Osteoblast (primary cell): ENCODE results near the gene KLK4. TPM values are rescaled to one million over a fixed set of nuclear protein-coding genes. Genes with fewer than 3 reads are reported as not detected.

Experiments used
- DNase-seq: peaks from one replicate; pipeline ENCODE4 v3.0.0; 2011; ENCODE audit warnings: low spot score, mixed read lengths; ENCODE audit not compliant: insufficient read length; ENCODE audit errors: missing footprints
- H2AFZ ChIP-seq: 2 replicates; pipeline ENCODE4 v1.6.0; 2011; ENCODE audit warnings: mild to moderate bottlenecking, low read length
- H3K27ac ChIP-seq: 2 replicates; pipeline ENCODE4 v1.5.1; 2011; ENCODE audit warnings: mild to moderate bottlenecking, low read depth, low read length, moderate library complexity
- H3K27me3 ChIP-seq: 2 replicates; pipeline ENCODE4 v1.6.0; 2012; ENCODE audit warnings: mild to moderate bottlenecking, control low read depth, inconsistent platforms, low read length, moderate library complexity; ENCODE audit not compliant: insufficient read depth
- H3K36me3 ChIP-seq: 2 replicates; pipeline ENCODE4 v1.5.1; 2011; ENCODE audit warnings: mild to moderate bottlenecking, low read length, control low read depth, moderate library complexity; ENCODE audit not compliant: insufficient read depth
- H3K4me1 ChIP-seq: 2 replicates; pipeline ENCODE4 v1.5.1; 2011; ENCODE audit warnings: mild to moderate bottlenecking, low read length, control low read depth, moderate library complexity; ENCODE audit not compliant: insufficient read depth
- H3K4me2 ChIP-seq: 2 replicates; pipeline ENCODE4 v1.6.0; 2011; ENCODE audit warnings: mild to moderate bottlenecking, low read length; ENCODE audit not compliant: insufficient read depth
- H3K4me3 ChIP-seq: fragments of 200-600 bp; sonication (generic); 3 replicates; pipeline ENCODE4 v1.5.1; 2012; ENCODE audit warnings: mild to moderate bottlenecking, low read length, inconsistent platforms; ENCODE audit not compliant: insufficient read depth
- H3K79me2 ChIP-seq: 2 replicates; pipeline ENCODE4 v1.6.0; 2012; ENCODE audit warnings: mild to moderate bottlenecking, low read length, control low read depth, inconsistent platforms; ENCODE audit not compliant: insufficient read depth
- H3K9me3 ChIP-seq: 2 replicates; pipeline ENCODE4 v1.5.1; 2011; ENCODE audit warnings: low read depth, low read length, control low read depth
- H4K20me1 ChIP-seq: 2 replicates; pipeline ENCODE4 v1.6.0; 2012; ENCODE audit warnings: mild to moderate bottlenecking, low read length, control low read depth; ENCODE audit not compliant: insufficient read depth
- total RNA-seq: library from RNA; depleted of rRNA; stranded (reverse); fragments of >200 nt; gene quantifications from 2 replicates; pipeline ENCODE4 v1.2.3, GENCODE V29; 2012
- TF ChIP-seq, protein P1 (sequence below): IDR thresholded peaks from 2 replicates; pipeline ENCODE4 v1.5.1; 2011; ENCODE audit warnings: mild to moderate bottlenecking, low read depth, low read length, moderate library complexity; ENCODE audit errors: extremely low read depth

KLK4 gene
- total RNA-seq, 1 donor: not detected

DNA sequence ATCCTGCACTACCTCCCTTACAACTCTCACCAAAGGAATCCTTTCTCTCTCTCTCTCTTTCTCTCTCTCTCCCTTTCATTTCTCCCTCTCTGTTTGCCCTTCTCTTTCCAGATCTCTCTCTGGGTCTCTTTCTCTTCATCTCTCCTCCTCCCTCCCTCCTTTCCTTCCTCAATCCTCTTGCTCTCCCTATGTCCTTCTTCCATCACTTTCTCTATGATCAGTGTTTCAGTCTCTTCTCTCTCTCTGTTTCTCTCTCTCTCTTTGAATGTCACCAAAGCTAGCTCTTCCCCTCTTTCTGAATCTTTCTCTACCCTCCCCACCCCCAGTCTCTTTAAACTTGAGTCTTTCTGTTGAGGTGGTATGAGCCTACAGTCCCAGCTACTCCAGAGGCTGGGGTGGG is 19.8 kb upstream of the KLK4 start:
- Histone ChIP-seq H3K9me3 (no peaks in the 10 kb centered on the region), H2AFZ (no peak overlapping the region), H4K20me1 (no peaks in the 10 kb centered on the region), H3K4me1 (no peaks in the 10 kb centered on the region), H3K4me2 (no peak overlapping the region), H3K27ac (no peak overlapping the region), H3K27me3 (no peaks in the 10 kb centered on the region), H3K36me3 (no peaks in the 10 kb centered on the region), H3K79me2 (no peaks in the 10 kb centered on the region), H3K4me3 (no peak overlapping the region)
- TF ChIP-seq, protein P1, sequence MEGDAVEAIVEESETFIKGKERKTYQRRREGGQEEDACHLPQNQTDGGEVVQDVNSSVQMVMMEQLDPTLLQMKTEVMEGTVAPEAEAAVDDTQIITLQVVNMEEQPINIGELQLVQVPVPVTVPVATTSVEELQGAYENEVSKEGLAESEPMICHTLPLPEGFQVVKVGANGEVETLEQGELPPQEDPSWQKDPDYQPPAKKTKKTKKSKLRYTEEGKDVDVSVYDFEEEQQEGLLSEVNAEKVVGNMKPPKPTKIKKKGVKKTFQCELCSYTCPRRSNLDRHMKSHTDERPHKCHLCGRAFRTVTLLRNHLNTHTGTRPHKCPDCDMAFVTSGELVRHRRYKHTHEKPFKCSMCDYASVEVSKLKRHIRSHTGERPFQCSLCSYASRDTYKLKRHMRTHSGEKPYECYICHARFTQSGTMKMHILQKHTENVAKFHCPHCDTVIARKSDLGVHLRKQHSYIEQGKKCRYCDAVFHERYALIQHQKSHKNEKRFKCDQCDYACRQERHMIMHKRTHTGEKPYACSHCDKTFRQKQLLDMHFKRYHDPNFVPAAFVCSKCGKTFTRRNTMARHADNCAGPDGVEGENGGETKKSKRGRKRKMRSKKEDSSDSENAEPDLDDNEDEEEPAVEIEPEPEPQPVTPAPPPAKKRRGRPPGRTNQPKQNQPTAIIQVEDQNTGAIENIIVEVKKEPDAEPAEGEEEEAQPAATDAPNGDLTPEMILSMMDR: no peak
- no peak for DNase-seq

DNA sequence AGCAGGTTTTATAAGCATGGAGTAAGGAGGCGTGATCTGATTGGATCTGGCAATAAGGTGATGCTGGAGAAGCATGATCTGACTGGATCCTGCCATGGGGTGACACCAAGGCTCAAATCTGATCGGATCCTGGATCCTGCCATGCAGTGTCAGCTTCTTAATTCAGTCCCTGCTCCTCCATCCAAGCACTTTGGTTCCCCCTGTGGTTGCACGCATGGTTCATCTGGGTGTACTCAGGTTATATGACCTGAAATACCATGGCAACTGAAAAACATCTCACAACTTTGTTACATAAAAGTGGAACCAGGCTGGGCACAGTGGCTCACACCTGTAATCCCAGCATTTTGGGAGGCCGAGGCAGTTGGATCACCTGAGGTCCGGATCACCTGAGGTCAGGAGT is 17.6 kb upstream of the KLK4 start:
- Histone ChIP-seq H2AFZ (no peak overlapping the region), H3K36me3 (no peaks in the 10 kb centered on the region), H4K20me1 (no peaks in the 10 kb centered on the region), H3K4me1 (no peaks in the 10 kb centered on the region), H3K4me3 (no peak overlapping the region), H3K9me3 (no peaks in the 10 kb centered on the region), H3K79me2 (no peaks in the 10 kb centered on the region), H3K27me3 (no peaks in the 10 kb centered on the region), H3K4me2 (no peak overlapping the region), H3K27ac (no peak overlapping the region)
- no peak for DNase-seq
- TF ChIP-seq, protein P1: no peak

DNA sequence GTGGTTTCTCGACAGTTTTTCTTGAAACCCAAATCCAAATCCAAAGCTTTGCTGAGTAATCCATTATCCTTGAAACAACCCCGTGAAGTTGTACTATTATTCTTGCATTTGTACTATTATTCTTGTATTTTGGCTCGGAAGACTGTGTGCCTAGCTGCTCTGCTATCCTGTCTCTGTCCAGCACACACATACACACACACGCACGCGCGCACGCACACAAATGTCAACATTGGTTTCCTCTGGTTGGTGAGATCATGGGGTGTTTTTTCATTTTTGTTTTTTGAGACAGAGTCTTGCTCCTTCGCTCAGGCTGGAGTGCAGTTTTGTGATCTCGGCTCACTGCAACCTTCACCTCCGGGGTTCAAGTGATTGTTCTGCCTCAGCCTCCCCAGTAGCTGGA is 14.9 kb upstream of the KLK4 start:
- TF ChIP-seq, protein P1: no peak
- Histone ChIP-seq H2AFZ (no peak overlapping the region), H3K79me2 (no peaks in the 10 kb centered on the region), H3K27ac (no peak overlapping the region), H3K9me3 (no peaks in the 10 kb centered on the region), H3K4me3 (no peak overlapping the region), H3K27me3 (no peaks in the 10 kb centered on the region), H4K20me1 (no peaks in the 10 kb centered on the region), H3K4me2 (no peak overlapping the region), H3K4me1 (no peaks in the 10 kb centered on the region), H3K36me3 (no peaks in the 10 kb centered on the region)
- DNase-seq: no peak

DNA sequence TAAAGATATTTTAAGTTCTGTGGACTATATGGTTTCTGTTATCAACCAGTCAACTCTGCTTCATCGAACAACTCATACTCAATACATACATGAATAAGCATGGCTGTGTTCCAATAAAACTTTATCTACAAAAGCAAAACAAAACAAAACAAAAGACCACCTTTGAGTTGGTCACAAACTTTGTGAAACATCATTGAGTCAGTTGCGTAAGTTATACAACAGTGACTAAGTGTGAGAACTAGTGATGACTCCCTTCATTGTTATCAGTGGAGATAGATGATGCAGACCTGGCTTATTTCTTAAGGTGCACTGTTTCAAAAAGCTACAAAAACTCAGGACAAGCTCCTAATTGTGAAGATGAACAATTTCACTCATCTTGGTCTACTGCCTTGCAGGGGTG is 14.5 kb upstream of the KLK4 start:
- Histone ChIP-seq H4K20me1 (no peaks in the 10 kb centered on the region), H2AFZ (no peak overlapping the region), H3K36me3 (no peaks in the 10 kb centered on the region), H3K4me1 (no peaks in the 10 kb centered on the region), H3K27ac (no peak overlapping the region), H3K9me3 (no peaks in the 10 kb centered on the region), H3K4me3 (no peak overlapping the region), H3K27me3 (no peaks in the 10 kb centered on the region), H3K79me2 (no peaks in the 10 kb centered on the region), H3K4me2 (no peak overlapping the region)
- TF ChIP-seq, protein P1: no peak
- DNase-seq: no peak
